HG03565 (cell line): ENCODE results near the gene CEP112.

ENCODE experiments used
- ATAC-seq: cut with Tn5 transposase; IDR thresholded peaks from one replicate; pipeline ENCODE4 v1.9.1; 2021; ENCODE audit warnings: mild to moderate bottlenecking, moderate library complexity; ENCODE audit not compliant: unreplicated experiment

The CEP112 gene

DNA sequence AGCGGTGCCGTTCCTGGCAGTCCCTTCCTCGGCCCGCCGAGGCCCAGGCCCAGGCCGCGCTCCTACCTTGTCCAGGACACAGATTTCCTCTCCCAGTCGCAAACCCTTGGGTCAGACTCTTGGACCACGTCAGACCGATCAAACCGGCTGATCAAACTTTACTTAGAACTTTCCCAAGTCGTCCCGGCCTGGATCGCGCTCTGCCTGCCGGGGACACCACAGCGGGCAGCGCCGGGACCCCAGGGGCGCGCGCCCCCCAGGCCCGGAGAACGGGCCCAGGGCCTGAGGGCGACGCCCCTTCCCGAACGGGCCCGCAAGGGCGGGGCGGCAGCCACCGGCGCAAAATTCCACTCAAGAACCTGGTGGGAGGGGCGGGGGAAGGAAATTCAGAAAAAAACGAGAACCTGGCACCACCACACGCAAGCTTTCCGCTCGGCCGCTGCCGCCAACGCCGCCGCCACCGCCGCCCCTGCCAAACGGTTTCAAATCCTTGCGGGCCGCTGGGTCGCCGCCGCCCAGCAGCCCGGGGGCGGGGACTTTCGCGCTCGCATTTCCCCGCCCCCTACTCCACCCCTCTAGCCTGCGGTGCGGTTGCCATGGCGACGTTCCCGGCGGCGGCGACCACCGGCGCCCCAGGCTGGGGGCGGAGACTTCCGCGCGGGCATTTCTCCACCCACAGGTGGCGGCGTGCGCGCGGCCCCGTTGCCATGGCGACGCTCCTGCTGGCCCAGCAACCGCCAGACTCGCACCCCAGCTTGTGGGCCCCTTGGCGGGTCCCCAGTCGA, at the start of gene CEP112:
TSS of gene CEP112 (minus strand) at position 541 of the 785 bp plus-strand sequence.
- ATAC-seq = peak; percentile 67

DNA sequence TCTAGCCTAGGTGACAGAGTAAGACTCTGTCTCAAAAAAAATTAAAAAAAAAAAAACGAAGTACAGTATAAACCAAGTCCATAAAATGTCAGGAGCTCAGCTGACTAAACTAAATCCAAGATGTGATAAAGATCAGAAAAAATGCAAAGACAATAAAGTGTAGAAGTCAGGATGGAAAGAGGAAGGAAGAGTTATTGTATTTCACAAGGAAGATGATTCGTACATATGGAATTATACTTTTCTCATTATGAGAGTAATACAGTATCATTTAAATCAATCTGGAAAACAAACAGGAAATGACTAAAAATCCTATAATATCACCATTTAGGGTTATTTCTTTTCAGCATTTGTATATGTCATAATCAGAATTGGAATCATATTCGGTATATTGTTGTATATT, 48.7 kb upstream of the CEP112 start:
- ATAC-seq = no peak

DNA sequence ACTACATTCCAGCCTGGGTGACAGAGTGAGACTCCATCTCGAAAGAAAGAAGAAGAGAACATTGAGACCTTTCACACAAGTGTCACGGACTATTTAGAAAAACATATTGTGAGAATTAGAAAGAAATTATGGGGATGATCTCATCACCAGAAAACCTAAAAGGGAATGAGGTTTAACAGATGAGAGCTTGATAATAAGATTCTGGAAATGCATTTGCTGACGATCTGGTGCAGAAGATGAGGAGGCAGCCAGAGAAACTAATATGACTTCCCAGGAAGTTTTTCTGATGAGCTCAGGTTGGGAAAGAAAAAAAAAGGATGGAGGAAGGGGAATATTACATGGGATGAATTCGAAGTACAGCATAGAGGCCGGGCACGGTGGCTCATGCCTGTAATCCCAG, 48.1 kb upstream of the CEP112 start:
- ATAC-seq = no peak

GRCh38 chr17:66235377-66235994, 43.6 kb upstream of the CEP112 start:
- ATAC-seq = no peak

GRCh38 chr17:66234611-66235010, 42.7 kb upstream of the CEP112 start:
- ATAC-seq = no peak

GRCh38 chr17:66233023-66233753, 41.3 kb upstream of the CEP112 start:
- no peak for ATAC-seq

DNA sequence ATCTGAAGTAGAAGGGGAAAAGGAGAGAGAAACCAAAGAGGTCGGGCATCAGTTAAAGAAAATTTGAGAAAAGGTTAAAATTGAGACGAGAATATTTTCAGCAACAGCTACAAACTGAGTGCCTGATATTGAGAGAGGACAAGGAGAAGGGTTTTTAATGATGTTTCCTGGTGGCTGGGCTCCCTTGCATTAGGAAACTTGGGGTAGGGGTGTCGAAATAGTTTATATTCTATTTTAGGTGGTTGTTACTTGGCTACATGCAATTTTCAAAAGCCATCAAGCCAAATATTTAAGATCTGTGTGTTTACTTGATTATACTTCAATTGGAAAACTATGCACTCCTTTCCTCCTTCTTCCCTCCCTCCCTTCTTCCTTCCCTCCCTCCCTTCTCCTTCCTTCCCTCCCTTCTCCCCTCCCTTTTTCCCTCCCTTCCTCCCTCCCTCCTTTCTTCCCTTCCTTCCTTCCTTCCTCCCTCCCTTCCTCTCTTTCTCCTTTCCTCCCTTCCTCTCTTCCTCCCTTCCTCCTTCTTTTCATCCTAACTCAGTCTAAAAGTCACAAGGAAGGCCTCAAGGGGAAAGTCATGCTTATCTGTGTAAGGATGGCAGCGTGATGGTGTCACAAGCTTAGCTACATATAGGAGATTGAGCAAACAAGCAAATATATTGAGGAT, 39.1 kb upstream of the CEP112 start:
- ATAC-seq = no peak

- no peak for ATAC-seq
Measured at GRCh38 chr17:66229783-66230538, 38.0 kb upstream of the CEP112 start.

- ATAC-seq = no peak
Measured at GRCh38 chr17:66228887-66229782, 37.2 kb upstream of the CEP112 start, which contains the start of gene APOH. TSS of gene APOH (minus strand) at chr17:66229415. CDS start at chr17:66229379, 36 bp downstream.

DNA sequence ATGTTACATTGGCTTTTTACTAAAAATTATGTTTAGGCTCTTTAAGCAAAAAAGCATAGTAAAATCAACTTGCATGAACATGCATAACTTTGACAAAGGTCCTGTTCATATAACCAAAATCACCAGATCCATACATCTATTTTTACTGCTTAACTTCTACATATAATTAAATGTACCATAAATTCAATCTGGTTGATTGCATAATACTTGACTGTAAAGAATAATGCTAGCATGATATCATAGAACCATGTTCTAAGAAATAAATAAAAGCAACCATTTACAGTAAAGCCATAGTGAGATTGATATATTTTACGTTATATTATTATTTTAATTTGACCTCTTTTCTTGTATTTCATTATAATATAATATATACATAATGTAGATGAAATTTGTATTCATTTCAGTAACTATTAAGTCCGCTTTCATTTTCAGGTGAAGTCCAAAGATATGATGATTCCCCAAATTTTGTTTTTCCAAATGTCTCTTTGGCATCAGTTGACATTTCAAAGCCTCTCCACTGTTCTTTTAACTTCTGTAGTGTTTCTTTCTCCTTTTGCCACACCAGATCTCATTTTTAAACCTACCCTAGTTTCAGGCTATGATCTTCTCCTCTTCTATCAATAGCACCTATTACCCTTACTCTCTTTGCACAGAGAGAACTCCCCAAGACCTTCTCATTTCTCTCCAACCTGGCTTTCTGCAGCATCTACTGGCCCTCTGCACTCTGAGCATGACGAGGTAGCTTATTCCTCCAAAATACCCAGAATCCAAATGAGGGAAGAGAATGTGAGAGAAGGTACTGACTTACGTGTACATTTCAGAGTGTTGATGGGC, 35.5 kb upstream of the CEP112 start:
- no peak for ATAC-seq

GRCh38 chr17:66222798-66223350, 30.9 kb upstream of the CEP112 start:
- ATAC-seq = no peak

DNA sequence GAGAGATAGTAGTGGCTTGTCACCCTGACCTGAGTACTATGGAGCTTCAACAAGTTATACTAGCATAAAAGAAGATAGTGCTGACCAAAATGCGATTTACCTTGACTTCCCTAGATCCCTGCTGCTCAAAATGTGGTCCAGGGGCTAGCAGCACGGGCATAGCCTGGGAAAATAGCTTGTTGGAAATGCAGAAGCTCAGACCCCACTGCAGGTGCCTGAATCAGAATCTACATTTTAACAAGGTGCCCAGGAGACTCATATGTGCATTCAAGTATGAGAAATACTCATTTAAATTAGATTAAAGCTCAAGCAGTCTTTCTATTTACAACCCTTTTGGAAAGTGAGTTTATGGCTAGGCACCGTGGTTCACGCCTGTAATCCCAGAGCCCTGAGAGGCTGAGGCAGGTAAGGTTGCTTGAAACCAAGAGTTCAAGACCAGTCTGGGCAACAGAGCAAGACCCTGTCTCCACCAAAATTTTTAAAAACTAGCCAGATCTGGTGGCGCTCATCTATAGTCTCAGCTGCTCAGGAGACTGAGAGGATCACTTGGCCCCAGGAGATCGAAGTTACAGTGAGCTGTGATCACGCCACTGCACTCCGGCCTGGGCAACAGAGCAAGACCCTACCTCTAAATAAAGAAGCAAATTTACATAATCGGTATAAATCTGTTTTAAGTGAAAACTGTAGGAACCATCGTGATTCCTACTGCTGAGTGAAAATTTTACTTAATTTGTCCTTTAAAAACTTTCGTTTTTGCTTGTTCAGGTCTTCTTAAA, 30.0 kb upstream of the CEP112 start:
- no peak for ATAC-seq

DNA sequence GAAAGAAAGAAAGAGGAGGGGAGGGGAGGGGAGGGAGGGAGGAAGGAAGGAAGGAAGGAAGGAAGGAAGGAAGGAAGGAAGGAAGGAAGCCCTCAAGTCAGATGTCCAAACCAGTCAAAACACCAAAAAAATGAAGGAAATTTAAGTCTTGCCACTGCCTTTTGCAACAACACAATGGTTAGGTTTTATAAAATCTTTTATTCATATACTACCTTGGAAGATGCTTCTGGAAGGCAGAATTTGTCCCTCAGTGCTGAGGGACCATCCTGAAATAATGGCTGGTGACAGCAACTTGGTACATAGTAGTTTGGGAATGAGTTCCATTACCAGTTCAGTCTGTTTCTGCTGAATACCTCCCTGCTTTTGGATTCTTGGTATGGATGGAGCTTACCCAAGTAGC, 29.4 kb upstream of the CEP112 start:
- no peak for ATAC-seq

GRCh38 chr17:66220079-66220835, 28.3 kb upstream of the CEP112 start:
- no peak for ATAC-seq

DNA sequence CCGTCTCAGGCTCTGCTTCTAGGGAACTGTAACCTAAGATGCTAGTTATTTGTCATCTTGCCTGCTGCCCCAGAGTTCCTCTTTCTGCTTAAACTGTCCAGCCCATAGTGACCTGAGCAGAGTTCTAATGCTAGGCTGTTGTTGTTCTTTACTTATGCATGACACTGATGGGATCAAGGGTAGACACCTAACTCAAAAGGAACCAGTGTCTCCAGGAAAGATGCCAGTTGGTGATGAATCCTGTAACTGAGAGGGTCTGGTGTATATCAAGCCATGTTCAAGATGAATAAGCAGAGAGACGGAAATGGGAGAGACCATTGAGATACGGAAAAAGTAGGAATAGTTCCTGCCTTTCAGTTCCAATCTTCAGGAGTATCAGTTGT, 23.6 kb upstream of the CEP112 start:
- no peak for ATAC-seq

GRCh38 chr17:66214884-66215528, 23.1 kb upstream of the CEP112 start:
- ATAC-seq = no peak
